HG03103 (cell line): Measurements from ENCODE around the gene FOXK2.
"Not testable (repeated sequence)": the region's sequence is repeated elsewhere in the genome, so short reads cannot be mapped to it uniquely, and the experiment has no call there.

ENCODE experiments used
- ATAC-seq: cut with Tn5 transposase; IDR thresholded peaks from one replicate; pipeline ENCODE4 v1.9.1; 2021; ENCODE audit warnings: low read depth; ENCODE audit not compliant: unreplicated experiment

The FOXK2 gene

GRCh38 chr17:82494236-82495055 lies 25.1 kb upstream of the FOXK2 start:
- ATAC-seq, result peak; percentile 52

GRCh38 chr17:82495844-82496528 lies 23.5 kb upstream of the FOXK2 start:
- ATAC-seq, result no peak

DNA sequence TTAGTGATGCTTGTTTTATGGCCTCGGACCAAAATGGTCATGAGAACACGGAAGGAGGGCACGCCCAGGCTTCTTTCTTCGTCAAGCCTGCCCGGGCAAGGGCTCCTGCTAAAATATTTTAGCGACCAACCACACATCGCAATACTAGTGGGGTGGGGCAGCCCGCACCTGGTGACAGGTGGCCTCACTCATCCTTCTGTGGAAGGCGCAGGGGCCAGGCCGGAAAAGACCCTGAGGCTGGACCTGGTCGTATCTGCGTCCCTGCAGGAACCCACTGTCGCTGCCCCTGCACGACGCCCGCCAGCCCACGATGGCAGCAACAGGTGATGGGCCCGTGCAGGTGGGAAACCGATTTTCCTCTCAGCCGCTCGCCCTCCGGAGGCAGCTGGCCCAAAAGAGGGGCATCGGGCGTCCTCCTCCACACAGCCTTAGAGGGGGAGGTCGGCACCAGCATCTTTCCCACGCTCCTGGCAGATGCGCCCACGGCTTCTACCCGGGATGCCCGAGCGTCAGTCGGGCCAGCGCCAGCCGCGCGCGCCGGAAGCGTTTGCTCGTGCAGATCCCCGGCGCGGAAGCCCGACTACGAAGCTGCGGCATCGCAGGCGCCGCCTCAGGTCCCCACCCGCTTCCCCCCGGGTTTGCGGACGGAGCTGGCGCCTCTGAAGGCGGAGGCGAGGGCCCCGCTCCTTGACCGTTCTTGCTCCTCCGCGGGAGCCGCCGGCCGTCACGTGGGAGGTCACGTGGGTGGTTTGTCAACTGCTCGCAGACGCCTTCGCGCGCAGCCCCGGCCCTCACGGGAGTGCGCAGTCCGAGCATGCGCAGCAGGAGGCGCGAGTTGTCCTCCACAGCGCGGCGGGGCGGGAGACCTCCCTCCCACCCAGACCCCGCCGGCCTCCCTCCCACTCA lies 22.8 kb upstream of the FOXK2 start:
- no peak for ATAC-seq

DNA sequence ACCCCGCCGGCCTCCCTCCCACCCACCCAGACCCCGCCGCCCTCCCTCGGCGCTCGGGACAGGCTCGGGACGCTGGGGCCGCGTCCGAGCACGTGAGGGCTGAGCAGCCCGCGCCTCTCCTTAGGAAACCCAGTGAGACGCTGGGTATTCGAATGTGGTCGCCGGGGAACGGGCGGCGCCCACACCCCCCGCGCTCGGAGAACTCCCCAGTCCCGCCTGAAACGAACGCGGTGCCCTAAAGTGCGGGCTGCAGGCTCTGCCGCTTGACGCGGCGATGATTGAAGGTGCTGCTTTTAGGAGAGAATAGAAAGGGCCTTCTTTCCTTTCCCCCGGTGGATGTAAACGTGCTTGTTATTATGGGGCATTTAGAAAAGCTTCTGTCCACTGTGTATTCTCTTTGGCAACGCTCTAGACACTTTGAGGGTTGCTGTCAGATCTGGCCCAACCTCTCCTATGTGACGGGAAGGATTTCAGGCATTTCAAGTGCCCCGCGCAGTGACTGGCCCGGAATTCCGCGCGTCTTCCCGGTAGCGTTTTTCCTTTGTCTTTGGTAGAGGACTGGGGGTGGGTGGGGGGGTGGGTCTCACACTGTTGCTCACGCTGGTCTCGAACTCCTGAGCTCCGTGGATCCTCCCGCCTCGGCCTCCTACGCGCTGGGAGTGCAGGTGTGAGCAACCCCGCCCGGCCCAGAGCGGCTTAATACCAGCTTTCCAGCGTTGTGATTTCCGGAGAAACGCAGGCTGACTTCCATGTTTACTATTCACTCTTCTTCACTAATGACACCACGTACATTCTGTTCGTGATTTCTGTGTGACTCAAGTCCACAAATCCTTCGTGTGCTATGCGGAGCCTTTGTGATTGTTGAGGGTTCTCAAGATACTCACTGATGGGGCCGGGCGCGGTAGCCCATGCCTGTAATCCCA lies 21.8 kb upstream of the FOXK2 start:
- no peak for ATAC-seq

GRCh38 chr17:82502207-82502606 lies 17.3 kb upstream of the FOXK2 start:
- no peak for ATAC-seq

GRCh38 chr17:82503094-82503727 lies 16.3 kb upstream of the FOXK2 start:
- no peak for ATAC-seq

DNA sequence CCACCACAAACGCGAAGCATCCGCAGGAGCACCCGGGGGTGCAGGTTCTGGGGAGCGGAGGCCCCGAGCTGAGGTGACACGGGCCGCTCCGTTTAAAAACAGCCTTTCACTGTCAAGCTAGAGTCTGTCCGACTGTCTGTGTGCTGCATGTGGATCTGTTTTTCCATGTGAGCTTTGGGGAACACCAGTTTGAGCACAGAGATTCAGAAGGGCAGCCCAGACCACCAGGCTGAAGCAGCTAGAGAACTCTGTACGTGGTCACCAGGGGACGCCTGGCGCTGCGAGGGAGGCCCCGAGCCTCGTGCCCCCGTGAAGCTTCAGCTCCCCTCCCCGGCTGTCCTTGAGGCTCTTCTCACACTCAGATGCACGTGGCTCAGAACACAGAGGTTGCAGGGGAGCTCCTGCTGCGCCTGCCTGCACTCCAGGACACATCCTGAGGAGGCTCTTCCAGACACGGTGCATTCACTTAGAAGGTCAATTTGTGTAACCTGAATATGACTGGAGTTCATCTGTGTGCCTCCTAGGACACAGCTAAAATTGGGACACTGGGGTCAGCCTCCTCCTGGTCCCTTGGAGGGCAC lies 15.7 kb upstream of the FOXK2 start:
- no peak for ATAC-seq

- ATAC-seq, result no peak
Measured at GRCh38 chr17:82505296-82505695, 14.2 kb upstream of the FOXK2 start.

DNA sequence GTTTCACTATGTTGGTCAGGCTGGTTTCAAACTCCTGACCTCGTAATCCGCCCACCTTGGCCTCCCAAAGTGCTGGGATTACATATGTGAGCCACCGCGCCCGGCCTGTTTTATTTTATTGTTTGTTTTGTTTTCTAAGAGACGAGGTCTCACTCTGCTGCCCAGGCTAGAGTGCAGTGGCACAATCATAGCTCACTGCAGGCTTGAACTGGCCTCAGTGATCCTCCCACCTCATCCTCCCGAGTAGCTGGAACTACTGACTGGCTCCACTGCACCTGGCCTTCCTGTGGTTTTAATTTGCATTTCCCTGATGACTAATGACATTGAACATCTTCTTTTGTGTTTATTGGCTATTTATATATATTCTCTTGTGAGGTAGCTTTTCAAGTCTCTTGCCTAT lies 13.1 kb upstream of the FOXK2 start:
- peak; percentile 83 for ATAC-seq

DNA sequence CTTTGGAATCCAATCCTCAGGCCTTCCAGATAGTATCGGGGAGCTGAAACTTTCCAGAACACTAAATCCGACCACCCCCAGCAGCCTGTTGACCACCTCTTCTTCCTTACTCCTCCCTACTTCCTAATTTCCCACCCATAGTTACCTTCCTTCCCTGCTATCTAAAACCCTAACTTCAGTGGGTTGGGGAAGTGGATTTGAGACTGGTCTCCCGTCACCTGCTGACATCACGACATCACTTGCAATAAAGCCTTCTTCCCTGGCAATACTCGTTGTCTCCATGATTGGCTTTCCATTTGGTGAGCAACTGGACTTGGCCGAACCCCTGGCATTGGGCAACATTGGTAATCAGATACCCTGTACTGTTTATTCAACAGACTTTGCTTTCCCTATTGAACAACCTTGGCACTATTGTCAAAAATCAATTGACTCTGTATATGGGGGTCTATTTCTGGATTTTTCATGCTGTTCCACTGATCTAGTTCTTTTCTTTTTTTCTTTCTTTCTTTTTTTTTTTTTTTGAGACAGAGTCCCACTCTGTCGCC lies 11.8 kb upstream of the FOXK2 start:
- no peak for ATAC-seq

DNA sequence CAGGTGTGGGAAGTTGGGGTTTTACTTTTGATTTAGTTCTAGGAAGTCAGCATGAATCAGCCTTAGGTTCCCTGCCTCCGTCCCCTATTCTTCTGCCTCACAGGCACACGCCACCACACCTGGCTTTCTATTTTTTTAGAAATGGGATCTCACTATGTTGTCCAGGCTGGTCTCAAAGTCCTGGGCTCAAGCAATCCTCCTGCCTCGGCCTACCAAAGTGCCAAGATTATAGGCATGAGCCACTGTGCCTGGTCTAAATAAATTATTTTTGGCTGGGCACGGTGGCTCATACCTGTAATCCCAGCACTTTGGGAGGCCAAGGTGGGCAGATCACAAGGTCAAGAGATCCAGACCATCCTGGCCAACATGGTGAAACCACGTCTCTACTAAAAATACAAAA lies 7.9 kb upstream of the FOXK2 start:
- not testable (repeated sequence) for ATAC-seq

GRCh38 chr17:82513864-82514263 lies 5.7 kb upstream of the FOXK2 start:
- not testable (repeated sequence) for ATAC-seq

GRCh38 chr17:82517230-82517865 lies 2.2 kb upstream of the FOXK2 start:
- ATAC-seq, result no peak

GRCh38 chr17:82519971-82520903 lies 705 bp downstream of the FOXK2 start:
- ATAC-seq, result no peak

DNA sequence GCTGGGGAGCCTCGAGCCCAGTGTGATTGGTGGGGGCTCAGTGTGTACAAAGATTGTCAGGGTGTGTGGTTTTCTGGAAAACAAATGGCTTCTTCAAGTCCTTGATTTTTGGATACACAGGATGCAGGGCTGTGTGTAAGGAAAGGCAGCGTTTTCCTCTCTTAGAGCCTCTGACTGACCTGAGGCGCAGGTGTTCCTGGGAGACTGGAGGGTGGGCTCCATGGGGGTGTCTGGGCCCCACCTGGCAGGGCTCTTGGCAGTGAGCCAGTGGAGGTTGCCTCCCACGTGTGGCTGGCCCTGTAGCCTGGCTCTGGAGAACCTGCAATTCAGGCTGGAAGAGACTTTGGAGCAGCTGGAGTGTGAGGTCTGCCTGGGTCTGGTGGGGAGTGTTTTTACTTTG lies 5.0 kb downstream of the FOXK2 start:
- no peak for ATAC-seq

GRCh38 chr17:82525712-82526111 lies 6.2 kb downstream of the FOXK2 start:
- ATAC-seq, result no peak

GRCh38 chr17:82527898-82528297 lies 8.4 kb downstream of the FOXK2 start:
- ATAC-seq, result no peak
